Measurements from ENCODE around the gene TMEM244.

Gene TMEM244

GRCh38 chr6:129801909-129802308 is 59.2 kb downstream of the TMEM244 start:
- no peak for DNase-seq

DNA sequence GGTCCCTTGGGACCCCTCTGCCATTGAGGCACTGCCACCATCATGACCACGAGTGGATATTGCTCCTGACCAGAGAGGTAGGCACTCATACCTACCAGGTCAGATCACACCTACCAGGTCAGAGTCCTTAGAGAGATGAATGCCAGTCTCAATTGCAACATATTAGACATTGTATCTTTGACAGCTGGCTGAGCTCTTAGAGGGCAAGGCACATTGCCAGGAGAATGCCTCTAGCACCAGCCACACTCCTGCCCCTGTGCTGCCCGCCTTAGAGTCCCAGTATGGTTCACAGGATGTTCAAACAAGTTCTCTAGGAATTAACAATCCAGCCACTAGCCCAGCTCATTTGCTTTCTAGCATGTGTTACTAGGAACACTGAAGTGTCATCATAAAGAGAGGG is 65.9 kb downstream of the TMEM244 start:
- no peak for DNase-seq

DNA sequence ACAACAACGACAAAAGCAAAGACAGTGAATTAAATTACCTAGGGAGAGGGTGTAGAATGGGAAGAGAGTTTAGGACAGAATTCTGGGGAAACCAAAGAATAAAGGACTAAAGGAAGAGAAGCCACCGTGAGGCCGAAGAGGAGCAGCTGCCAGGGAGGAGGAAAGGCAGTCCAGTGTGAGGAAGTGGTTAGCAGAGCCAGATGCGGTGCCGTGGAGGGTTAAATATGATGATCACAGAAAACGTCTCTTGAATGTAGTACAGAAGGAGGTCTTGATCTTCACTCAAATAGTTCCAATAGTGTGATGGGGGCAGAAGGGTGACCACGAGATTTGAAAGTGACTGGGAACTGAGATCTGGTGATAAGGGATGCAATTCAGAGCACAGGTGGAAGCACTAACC is 67.7 kb downstream of the TMEM244 start:
- no peak for DNase-seq

- DNase-seq: no peak
These were observed 69.1 kb downstream of the TMEM244 start for GRCh38 chr6:129792049-129792448.

- no peak for DNase-seq
These were observed 70.3 kb downstream of the TMEM244 start for GRCh38 chr6:129790785-129791184.

DNA sequence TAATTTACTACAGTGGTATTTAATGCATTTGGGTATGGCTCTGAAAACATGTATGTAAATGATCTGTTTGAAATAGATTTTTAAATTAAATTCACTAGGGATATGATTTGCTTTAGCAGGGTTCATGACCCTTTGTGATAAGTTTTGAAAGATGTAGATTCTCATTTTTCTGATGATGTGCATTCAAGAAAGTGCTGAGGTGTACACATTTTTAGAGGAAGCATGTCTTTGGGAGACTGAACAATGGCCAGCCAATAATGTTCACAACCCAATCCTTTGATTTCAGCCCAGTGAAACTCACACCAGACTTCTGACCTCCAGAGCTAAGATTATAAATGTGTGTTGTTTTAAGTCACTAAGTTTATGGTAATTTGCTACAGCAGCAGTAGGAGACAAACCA is 71.1 kb downstream of the TMEM244 start:
- DNase-seq: no peak

- DNase-seq: no peak
These were observed 73.3 kb downstream of the TMEM244 start for GRCh38 chr6:129787816-129788215.

DNA sequence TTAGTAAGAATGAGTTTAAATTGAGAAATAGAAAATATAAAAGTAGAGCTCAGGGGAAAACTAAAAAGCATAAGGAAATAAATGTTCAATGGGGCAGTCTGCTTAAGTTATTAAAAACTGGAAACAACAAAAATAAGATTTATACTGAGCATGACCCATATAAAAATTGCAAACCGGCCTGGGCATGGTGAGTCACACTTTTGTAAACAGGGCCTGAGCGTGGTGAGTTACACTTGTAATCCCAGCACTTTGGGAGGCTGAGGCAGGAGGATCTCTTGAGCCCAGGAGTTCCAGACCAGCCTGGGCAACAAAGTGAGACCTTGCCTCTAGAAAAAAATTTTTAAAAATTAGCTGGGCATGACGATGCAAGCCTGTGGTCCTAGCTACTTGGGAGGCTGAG is 74.6 kb downstream of the TMEM244 start:
- DNase-seq: no peak

DNA sequence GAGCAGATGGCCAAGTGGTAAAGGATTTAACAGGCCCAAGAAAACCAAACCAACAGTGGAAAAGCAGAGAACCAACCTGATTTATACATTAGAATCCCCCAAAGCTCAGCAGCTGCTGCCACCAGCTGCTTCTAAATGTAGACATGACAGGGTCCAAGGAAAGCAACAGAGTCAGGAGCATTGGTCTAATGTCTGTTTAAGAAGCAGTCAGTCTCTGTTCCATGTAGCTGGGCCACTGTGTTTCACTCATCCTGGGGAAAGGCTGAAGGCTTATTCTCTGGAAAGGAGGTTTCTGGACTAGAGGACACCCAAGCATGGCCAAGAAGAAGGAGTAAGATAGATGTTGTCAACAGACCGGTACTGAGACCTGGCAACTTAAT is 75.4 kb downstream of the TMEM244 start:
- no peak for DNase-seq

DNA sequence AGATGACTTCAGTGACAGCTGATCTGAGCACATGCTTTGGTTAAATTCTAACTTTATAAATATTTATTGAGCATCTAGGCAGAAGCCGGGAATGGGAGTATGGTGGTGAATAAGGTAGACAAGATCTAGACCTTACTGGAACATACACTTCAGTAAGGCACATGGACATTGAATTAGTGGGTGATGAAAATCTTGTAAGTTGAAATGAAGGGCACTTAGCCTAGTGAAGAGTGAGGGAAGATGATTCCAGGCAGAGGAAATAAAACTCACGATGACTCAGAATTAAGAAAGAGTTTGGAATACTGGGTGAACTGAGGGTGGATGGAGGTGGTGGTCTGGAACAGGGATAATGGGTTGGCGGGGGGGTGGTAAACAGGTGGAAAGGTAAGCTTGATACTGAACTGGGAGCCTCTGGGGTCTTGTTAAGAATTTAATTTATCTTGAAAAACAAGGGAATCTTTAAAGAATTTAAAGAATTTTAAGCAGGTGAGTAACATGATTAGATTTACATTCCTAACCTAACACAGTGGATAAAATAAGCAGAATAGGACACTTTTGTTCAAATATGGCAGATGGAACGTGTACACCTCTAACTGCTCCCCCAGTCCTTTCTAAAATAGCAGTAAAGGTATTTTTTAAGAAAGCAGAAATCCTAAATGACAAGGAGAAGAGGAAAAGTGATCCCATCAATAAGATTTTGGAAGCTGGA is 75.9 kb downstream of the TMEM244 start:
- no peak for DNase-seq

Measured in DMS79 treated with DMSO at 0.1 percent for 48 hours (cell line).